K562 (cell line): Measurements from ENCODE around the gene HMGA1. TPM values are rescaled to one million over a fixed set of nuclear protein-coding genes. Genes with fewer than 3 reads are reported as not detected.

Source experiments
- ARID3A ChIP-seq: IDR thresholded peaks from 2 replicates; pipeline ENCODE4 v1.6.1; 2012; ENCODE audit warnings: low read depth, low read length, improper control_type of control experiment, borderline replicate concordance
- FOXK1 ChIP-seq: sonication (generic); formaldehyde crosslinking; IDR thresholded peaks from 2 replicates; pipeline ENCODE4 v1.8.0; 2022; ENCODE audit warnings: missing genetic modification reagents, mild to moderate bottlenecking, borderline replicate concordance
- FOXP1 ChIP-seq: sonication (generic); formaldehyde crosslinking; IDR thresholded peaks from 2 replicates; pipeline ENCODE4 v1.8.0; 2022; ENCODE audit warnings: mild to moderate bottlenecking, missing genetic modification reagents
- HMGXB4 ChIP-seq: sonication (generic); formaldehyde crosslinking; IDR thresholded peaks from 2 replicates; pipeline ENCODE4 v1.8.1; 2023; ENCODE audit warnings: mild to moderate bottlenecking, missing genetic modification reagents
- IRF9 ChIP-seq: fragments of 450-650 bp; IDR thresholded peaks from 2 replicates; pipeline ENCODE4 v1.6.1; 2016; ENCODE audit warnings: missing biosample characterization, missing genetic modification characterization
- POLR2B ChIP-seq: fragments of 450-650 bp; IDR thresholded peaks from 2 replicates; pipeline ENCODE4 v1.6.1; 2018; ENCODE audit warnings: low read depth; ENCODE audit not compliant: partially characterized antibody
- SOX6 ChIP-seq: fragments of 450-650 bp; IDR thresholded peaks from 2 replicates; pipeline ENCODE4 v1.6.1; 2014; ENCODE audit warnings: mild to moderate bottlenecking
- SRSF9 ChIP-seq: fragments of 200-400 bp; formaldehyde crosslinking; IDR thresholded peaks from 2 replicates; pipeline ENCODE4 v1.6.1; 2017; ENCODE audit warnings: low read depth, low read length, borderline replicate concordance
- TAF15 ChIP-seq: fragments of 200-400 bp; formaldehyde crosslinking; IDR thresholded peaks from 2 replicates; pipeline ENCODE4 v1.6.1; 2017; ENCODE audit warnings: mild to moderate bottlenecking, low read depth, low read length, moderate library complexity
- TAF7 ChIP-seq: fragments of 450-650 bp; IDR thresholded peaks from 2 replicates; pipeline ENCODE4 v1.6.1; 2016; ENCODE audit warnings: missing genetic modification characterization, missing compliant biosample characterization
- TCFL5 ChIP-seq: fragments of 250-450 bp; sonication (Bioruptor Pico); conservative IDR thresholded peaks from 2 replicates; pipeline ENCODE4 v1.6.1; 2021; ENCODE audit warnings: mild to moderate bottlenecking, moderate library complexity, matching md5 sums
- ZBTB49 ChIP-seq: sonication (generic); formaldehyde crosslinking; IDR thresholded peaks from 2 replicates; pipeline ENCODE4 v1.8.0; 2022; ENCODE audit warnings: missing genetic modification reagents, mild to moderate bottlenecking, borderline replicate concordance
- ZFP91 ChIP-seq: sonication (generic); formaldehyde crosslinking; IDR thresholded peaks from 2 replicates; pipeline ENCODE4 v1.8.0; 2022; ENCODE audit warnings: mild to moderate bottlenecking, missing genetic modification reagents
- ZFPM2 ChIP-seq: fragments of 250-450 bp; sonication (Bioruptor Pico); IDR thresholded peaks from 2 replicates; pipeline ENCODE4 v1.5.1; 2022; ENCODE audit warnings: mild to moderate bottlenecking
- ZNF740 ChIP-seq, 3 experiments: fragments of 200-800 bp in 1 of 3; sonication (Bioruptor generic) in 1 of 3; sonication (generic) in 1 of 3; formaldehyde crosslinking in 1 of 3; IDR thresholded peaks; 2 replicates each; pipeline versions ENCODE4 v1.6.1 to v1.8.0; 2016 to 2022; ENCODE audit warnings: mild to moderate bottlenecking in 2 of 3, missing compliant biosample characterization in 2 of 3, missing genetic modification characterization in 2 of 3, missing genetic modification reagents in 1 of 3
- polyA plus RNA-seq, 8 experiments: library from polyadenylated mRNA; depleted of rRNA in 4 of 8; stranded (reverse) in 5 of 8; unstranded in 3 of 8; fragments of >200 nt; fragmentation: Nextera tagmentation in 2 of 8; fragmentation: Illumina TruSeq in 1 of 8; extraction: Ambion mirVana in 2 of 8; extraction: Trizol in 1 of 8; gene quantifications; 2 replicates each; pipeline versions ENCODE4 v1.2.1 to v1.2.3, GENCODE V29; 2011 to 2014; ENCODE audit warnings: inconsistent platforms in 1 of 8, missing spikeins in 1 of 8
- total RNA-seq, 7 experiments: library from RNA; depleted of rRNA in 6 of 7; stranded (reverse); fragments of >200 nt in 6 of 7; fragmentation: Illumina TruSeq in 2 of 7; extraction: Trizol in 2 of 7; gene quantifications; 2 replicates each; pipeline versions ENCODE4 v1.2.1 to v1.2.3, GENCODE V29; 2011 to 2021; ENCODE audit warnings: low replicate concordance in 1 of 7

The HMGA1 gene
- total and polyA plus RNA-seq, 9 of the 15 experiments (the other 6 are each of a cell fraction or from before 2014, with no cell fraction given), result 27.8 to 1,947 (median 594) TPM

GRCh38 chr6:34248198-34248726, 11.6 kb downstream of the HMGA1 start (continued):
- peak; percentile 67; the same call in 1 of the 2 replicates for TF ChIP-seq ZNF740 (CRISPR knock-in tag; IDR thresholded peaks at IDR 0.05)
- TF ChIP-seq ZNF740 (tag; IDR thresholded peaks at IDR 0.05), result no peak
- no peak for TF ChIP-seq FOXP1 (CRISPR knock-in tag)
- TF ChIP-seq IRF9, result no peak
- TF ChIP-seq HMGXB4 (CRISPR knock-in tag), result no peak
- no peak for TF ChIP-seq ZFPM2 (CRISPR knock-in tag)
- no peak for TF ChIP-seq SOX6
- no peak for TF ChIP-seq TAF15
- peak; percentile 94; the same call in 1 of the 2 replicates for TF ChIP-seq FOXK1 (CRISPR knock-in tag)
- no peak for TF ChIP-seq TCFL5 (CRISPR knock-in tag)
- no peak for TF ChIP-seq TAF7 (tag)
- no peak for TF ChIP-seq POLR2B
- 0 out of 2 replicates have a peak, but pooled peaks have one; percentile 2 for TF ChIP-seq ZFP91 (CRISPR knock-in tag)
- no peak for TF ChIP-seq SRSF9
- TF ChIP-seq ZBTB49 (CRISPR knock-in tag), result peak; percentile 87; the same call in 1 of the 2 replicates
- no peak for TF ChIP-seq ARID3A
